Osteoblast (primary cell): ENCODE measurements around the gene ARHGEF11. TPM values are rescaled to one million over a fixed set of nuclear protein-coding genes. Genes with fewer than 3 reads are reported as not detected.

Experiments
- DNase-seq: peaks from one replicate; pipeline ENCODE4 v3.0.0; 2011; ENCODE audit warnings: low spot score, mixed read lengths; ENCODE audit not compliant: insufficient read length; ENCODE audit errors: missing footprints
- H2AFZ ChIP-seq: 2 replicates; pipeline ENCODE4 v1.6.0; 2011; ENCODE audit warnings: mild to moderate bottlenecking, low read length
- H3K27ac ChIP-seq: 2 replicates; pipeline ENCODE4 v1.5.1; 2011; ENCODE audit warnings: mild to moderate bottlenecking, low read depth, low read length, moderate library complexity
- H3K27me3 ChIP-seq: 2 replicates; pipeline ENCODE4 v1.6.0; 2012; ENCODE audit warnings: mild to moderate bottlenecking, control low read depth, inconsistent platforms, low read length, moderate library complexity; ENCODE audit not compliant: insufficient read depth
- H3K36me3 ChIP-seq: 2 replicates; pipeline ENCODE4 v1.5.1; 2011; ENCODE audit warnings: mild to moderate bottlenecking, low read length, control low read depth, moderate library complexity; ENCODE audit not compliant: insufficient read depth
- H3K4me1 ChIP-seq: 2 replicates; pipeline ENCODE4 v1.5.1; 2011; ENCODE audit warnings: mild to moderate bottlenecking, low read length, control low read depth, moderate library complexity; ENCODE audit not compliant: insufficient read depth
- H3K4me2 ChIP-seq: 2 replicates; pipeline ENCODE4 v1.6.0; 2011; ENCODE audit warnings: mild to moderate bottlenecking, low read length; ENCODE audit not compliant: insufficient read depth
- H3K4me3 ChIP-seq: fragments of 200-600 bp; sonication (generic); 3 replicates; pipeline ENCODE4 v1.5.1; 2012; ENCODE audit warnings: mild to moderate bottlenecking, low read length, inconsistent platforms; ENCODE audit not compliant: insufficient read depth
- H3K79me2 ChIP-seq: 2 replicates; pipeline ENCODE4 v1.6.0; 2012; ENCODE audit warnings: mild to moderate bottlenecking, low read length, control low read depth, inconsistent platforms; ENCODE audit not compliant: insufficient read depth
- H3K9me3 ChIP-seq: 2 replicates; pipeline ENCODE4 v1.5.1; 2011; ENCODE audit warnings: low read depth, low read length, control low read depth
- H4K20me1 ChIP-seq: 2 replicates; pipeline ENCODE4 v1.6.0; 2012; ENCODE audit warnings: mild to moderate bottlenecking, low read length, control low read depth; ENCODE audit not compliant: insufficient read depth
- total RNA-seq: library from RNA; depleted of rRNA; stranded (reverse); fragments of >200 nt; gene quantifications from 2 replicates; pipeline ENCODE4 v1.2.3, GENCODE V29; 2012
- TF ChIP-seq, protein P1 (sequence below): IDR thresholded peaks from 2 replicates; pipeline ENCODE4 v1.5.1; 2011; ENCODE audit warnings: mild to moderate bottlenecking, low read depth, low read length, moderate library complexity; ENCODE audit errors: extremely low read depth

ARHGEF11 gene
- total RNA-seq, 1 donor = 50.3 TPM

DNA sequence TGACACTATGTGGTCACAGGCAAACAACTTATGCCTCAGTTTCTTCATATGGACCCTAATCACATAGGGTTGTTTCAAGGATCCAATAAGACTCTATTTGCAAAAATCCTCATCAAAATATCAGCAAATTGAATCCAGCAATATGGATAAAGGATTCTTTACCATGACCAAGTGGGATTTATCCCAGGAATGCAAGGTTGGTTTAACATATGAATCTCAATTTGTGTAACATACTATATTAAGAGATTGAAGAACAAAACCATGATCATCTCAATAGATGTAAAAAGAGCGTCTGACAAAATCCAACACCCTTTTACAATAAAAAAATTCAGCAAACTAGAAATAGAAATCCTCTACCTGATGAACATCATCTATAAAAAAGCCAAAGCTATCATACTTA, 23.9 kb downstream of the ARHGEF11 start:
- Histone ChIP-seq H3K4me2 (no peak overlapping the region), H3K27me3 (no peaks in the 10 kb centered on the region), H3K4me3 (no peak overlapping the region), H4K20me1 (peaks cover 26% of the 10 kb centered on the region), H3K79me2 (peaks cover 74% of the 10 kb centered on the region), H3K4me1 (peaks cover 3% of the 10 kb centered on the region), H3K9me3 (no peaks in the 10 kb centered on the region), H3K27ac (no peak overlapping the region), H2AFZ (no peak overlapping the region), H3K36me3 (no peaks in the 10 kb centered on the region)
- no peak for DNase-seq
- TF ChIP-seq, protein P1, sequence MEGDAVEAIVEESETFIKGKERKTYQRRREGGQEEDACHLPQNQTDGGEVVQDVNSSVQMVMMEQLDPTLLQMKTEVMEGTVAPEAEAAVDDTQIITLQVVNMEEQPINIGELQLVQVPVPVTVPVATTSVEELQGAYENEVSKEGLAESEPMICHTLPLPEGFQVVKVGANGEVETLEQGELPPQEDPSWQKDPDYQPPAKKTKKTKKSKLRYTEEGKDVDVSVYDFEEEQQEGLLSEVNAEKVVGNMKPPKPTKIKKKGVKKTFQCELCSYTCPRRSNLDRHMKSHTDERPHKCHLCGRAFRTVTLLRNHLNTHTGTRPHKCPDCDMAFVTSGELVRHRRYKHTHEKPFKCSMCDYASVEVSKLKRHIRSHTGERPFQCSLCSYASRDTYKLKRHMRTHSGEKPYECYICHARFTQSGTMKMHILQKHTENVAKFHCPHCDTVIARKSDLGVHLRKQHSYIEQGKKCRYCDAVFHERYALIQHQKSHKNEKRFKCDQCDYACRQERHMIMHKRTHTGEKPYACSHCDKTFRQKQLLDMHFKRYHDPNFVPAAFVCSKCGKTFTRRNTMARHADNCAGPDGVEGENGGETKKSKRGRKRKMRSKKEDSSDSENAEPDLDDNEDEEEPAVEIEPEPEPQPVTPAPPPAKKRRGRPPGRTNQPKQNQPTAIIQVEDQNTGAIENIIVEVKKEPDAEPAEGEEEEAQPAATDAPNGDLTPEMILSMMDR = no peak

DNA sequence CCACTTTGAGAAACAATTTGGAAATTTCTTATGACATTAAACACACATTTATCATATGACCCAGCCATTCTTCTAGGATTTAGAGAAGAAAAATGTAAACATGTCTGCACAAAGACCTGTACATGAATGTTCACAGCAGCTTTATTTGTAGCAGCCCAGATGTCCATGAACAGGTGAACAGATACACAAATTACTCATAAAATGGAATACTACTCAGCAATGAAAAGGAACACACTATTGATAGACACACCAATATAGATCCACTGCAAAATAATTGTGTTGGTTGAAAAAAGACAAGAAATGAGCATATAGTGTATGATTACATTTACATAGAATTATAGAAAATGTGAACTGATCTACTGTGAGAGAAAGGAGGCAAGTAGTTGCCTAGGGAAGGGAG, 26.1 kb downstream of the ARHGEF11 start:
- Histone ChIP-seq H3K4me2 (no peak overlapping the region), H2AFZ (no peak overlapping the region), H3K36me3 (no peaks in the 10 kb centered on the region), H3K27ac (no peak overlapping the region), H3K4me3 (no peak overlapping the region), H4K20me1 (peaks cover 20% of the 10 kb centered on the region), H3K4me1 (no peaks in the 10 kb centered on the region), H3K27me3 (no peaks in the 10 kb centered on the region), H3K79me2 (peaks cover 69% of the 10 kb centered on the region), H3K9me3 (no peaks in the 10 kb centered on the region)
- DNase-seq = no peak
- TF ChIP-seq, protein P1 = no peak

DNA sequence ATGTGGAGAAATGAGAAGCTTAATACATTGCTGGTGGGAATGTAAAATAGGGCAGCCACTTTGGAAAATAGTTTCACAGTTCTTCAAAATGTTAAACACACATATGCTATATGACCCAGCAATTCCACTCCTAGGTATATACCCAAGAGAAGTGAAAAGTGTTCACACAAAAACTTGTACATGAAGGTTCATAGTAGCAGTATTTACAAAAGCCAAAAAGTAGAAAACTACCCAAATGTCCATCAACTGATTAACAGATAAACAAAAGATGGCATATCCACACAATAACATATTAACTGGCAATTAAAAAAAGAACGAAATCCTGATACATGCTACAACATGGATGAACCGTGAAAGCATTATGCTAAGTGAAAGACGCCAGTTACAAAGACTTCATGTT, 33.7 kb downstream of the ARHGEF11 start:
- TF ChIP-seq, protein P1 = no peak
- H3K4me2 ChIP-seq = no peak overlapping the region
- no peak overlapping the region for H2AFZ ChIP-seq
- H3K36me3 ChIP-seq = no peaks in the 10 kb centered on the region
- no peaks in the 10 kb centered on the region for H3K27me3 ChIP-seq
- H3K4me3 ChIP-seq = no peak overlapping the region
- no peak for DNase-seq
- H3K79me2 ChIP-seq = peaks cover 76% of the 10 kb centered on the region
- H3K27ac ChIP-seq = no peak overlapping the region
- H3K4me1 ChIP-seq = peaks cover 4% of the 10 kb centered on the region
- H3K9me3 ChIP-seq = no peaks in the 10 kb centered on the region
- H4K20me1 ChIP-seq = peaks cover 57% of the 10 kb centered on the region

DNA sequence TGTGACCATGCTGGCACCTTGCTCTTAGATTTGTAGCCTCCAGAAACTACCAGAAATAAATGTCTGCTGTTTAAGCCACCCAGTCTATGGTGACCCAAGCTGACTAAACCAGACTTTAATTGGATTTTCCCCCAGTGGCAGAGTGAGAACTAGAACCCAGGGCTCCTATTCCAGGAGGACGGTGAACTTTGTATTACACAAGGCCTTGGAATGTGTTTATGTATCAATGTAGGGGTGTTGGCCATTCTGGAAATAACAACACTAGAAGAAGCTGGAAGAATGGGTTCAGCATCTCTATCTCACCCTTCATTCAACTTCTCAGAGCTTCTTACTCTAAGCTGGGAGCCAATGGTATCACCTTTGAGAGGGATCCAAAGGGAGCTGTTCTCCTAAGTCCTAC, 37.0 kb downstream of the ARHGEF11 start:
- TF ChIP-seq, protein P1 = no peak
- peaks cover 4% of the 10 kb centered on the region for H3K4me1 ChIP-seq
- H3K79me2 ChIP-seq = peaks cover 76% of the 10 kb centered on the region
- H3K27ac ChIP-seq = no peak overlapping the region
- H3K27me3 ChIP-seq = no peaks in the 10 kb centered on the region
- peaks cover 65% of the 10 kb centered on the region for H4K20me1 ChIP-seq
- no peak overlapping the region for H2AFZ ChIP-seq
- H3K4me2 ChIP-seq = no peak overlapping the region
- H3K36me3 ChIP-seq = no peaks in the 10 kb centered on the region
- H3K4me3 ChIP-seq = no peak overlapping the region
- DNase-seq = peak; percentile 32
- no peaks in the 10 kb centered on the region for H3K9me3 ChIP-seq
